HG03060 (cell line): ENCODE measurements around the gene BCAP29.
"Not testable (repeated sequence)": the region's sequence is repeated elsewhere in the genome, so short reads cannot be mapped to it uniquely, and the experiment has no call there.

ENCODE experiments used
- ATAC-seq: cut with Tn5 transposase; IDR thresholded peaks from one replicate; pipeline ENCODE4 v1.9.1; 2021; ENCODE audit warnings: low read depth, moderate number of reproducible peaks; ENCODE audit not compliant: unreplicated experiment

BCAP29 gene

GRCh38 chr7:107615910-107616680 lies 36.0 kb downstream of the BCAP29 start:
- no peak for ATAC-seq

- no peak for ATAC-seq
These were observed 42.4 kb downstream of the BCAP29 start for GRCh38 chr7:107622429-107622828.

- no peak for ATAC-seq
These were observed 42.8 kb downstream of the BCAP29 start for GRCh38 chr7:107622894-107623293.

- no peak for ATAC-seq
These were observed 47.0 kb downstream of the BCAP29 start for GRCh38 chr7:107627002-107627401.

- ATAC-seq = no peak
These were observed 48.5 kb downstream of the BCAP29 start for GRCh38 chr7:107628461-107629064.

- ATAC-seq = no peak
These were observed 50.3 kb downstream of the BCAP29 start for GRCh38 chr7:107630342-107630741.

- ATAC-seq = no peak
These were observed 51.8 kb downstream of the BCAP29 start for GRCh38 chr7:107631588-107632491.

- ATAC-seq = no peak
These were observed 52.4 kb downstream of the BCAP29 start for GRCh38 chr7:107632492-107632865.

GRCh38 chr7:107638594-107638993 lies 58.5 kb downstream of the BCAP29 start:
- peak; percentile 96 for ATAC-seq

GRCh38 chr7:107639070-107639469 lies 59.0 kb downstream of the BCAP29 start:
- ATAC-seq = not testable (repeated sequence)

GRCh38 chr7:107641676-107642075 lies 61.6 kb downstream of the BCAP29 start:
- ATAC-seq = no peak

- ATAC-seq = no peak
These were observed 62.5 kb downstream of the BCAP29 start for GRCh38 chr7:107642501-107642900.

- ATAC-seq = no peak
These were observed 63.4 kb downstream of the BCAP29 start for GRCh38 chr7:107643407-107643806.

GRCh38 chr7:107643938-107644308 lies 63.9 kb downstream of the BCAP29 start:
- no peak for ATAC-seq

- ATAC-seq = no peak
These were observed 64.4 kb downstream of the BCAP29 start for GRCh38 chr7:107644309-107644974.

GRCh38 chr7:107652642-107653041 lies 72.6 kb downstream of the BCAP29 start:
- ATAC-seq = no peak

GRCh38 chr7:107658467-107658866 lies 78.4 kb downstream of the BCAP29 start:
- no peak for ATAC-seq

- peak; percentile 42 for ATAC-seq
These were observed 79.6 kb downstream of the BCAP29 start for GRCh38 chr7:107659666-107660065.

- peak; percentile 33 for ATAC-seq
These were observed 80.5 kb downstream of the BCAP29 start, which contains the start of gene SLC26A4 for GRCh38 chr7:107660381-107661080. Gene SLC26A4 (plus strand): TSS chr7:107660828. CDS start chr7:107661642, 814 bp downstream.
